ENCODE measurements around the gene SCN11A.

DNA sequence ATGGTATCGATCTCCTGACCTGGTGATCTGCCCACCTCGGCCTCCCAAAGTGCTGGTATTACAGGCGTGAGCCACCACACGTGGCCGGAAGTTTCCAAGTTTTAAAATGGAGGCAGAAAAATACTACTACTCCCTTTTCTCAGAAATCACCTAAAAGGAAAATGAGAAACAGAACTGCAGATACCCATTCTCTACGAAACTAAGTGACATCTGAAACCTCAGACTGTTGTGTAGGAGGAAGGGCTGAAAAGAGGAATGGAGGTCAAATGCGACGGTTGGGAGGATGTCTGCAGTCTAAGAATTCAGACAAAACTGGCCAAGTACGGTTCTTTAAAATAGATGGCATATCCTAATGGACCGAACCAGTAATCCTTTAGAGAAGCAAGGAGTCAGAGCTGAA is 24.2 kb upstream of the SCN11A start:
- TF ChIP-seq, protein P1, sequence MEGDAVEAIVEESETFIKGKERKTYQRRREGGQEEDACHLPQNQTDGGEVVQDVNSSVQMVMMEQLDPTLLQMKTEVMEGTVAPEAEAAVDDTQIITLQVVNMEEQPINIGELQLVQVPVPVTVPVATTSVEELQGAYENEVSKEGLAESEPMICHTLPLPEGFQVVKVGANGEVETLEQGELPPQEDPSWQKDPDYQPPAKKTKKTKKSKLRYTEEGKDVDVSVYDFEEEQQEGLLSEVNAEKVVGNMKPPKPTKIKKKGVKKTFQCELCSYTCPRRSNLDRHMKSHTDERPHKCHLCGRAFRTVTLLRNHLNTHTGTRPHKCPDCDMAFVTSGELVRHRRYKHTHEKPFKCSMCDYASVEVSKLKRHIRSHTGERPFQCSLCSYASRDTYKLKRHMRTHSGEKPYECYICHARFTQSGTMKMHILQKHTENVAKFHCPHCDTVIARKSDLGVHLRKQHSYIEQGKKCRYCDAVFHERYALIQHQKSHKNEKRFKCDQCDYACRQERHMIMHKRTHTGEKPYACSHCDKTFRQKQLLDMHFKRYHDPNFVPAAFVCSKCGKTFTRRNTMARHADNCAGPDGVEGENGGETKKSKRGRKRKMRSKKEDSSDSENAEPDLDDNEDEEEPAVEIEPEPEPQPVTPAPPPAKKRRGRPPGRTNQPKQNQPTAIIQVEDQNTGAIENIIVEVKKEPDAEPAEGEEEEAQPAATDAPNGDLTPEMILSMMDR (IDR thresholded peaks at IDR 0.05; ENCODE audit: low read length) = no peak
- TF ChIP-seq EZH2 (optimal IDR thresholded peaks at IDR 0.05; ENCODE audit: low read depth, low read length) = no peak

All from MM.1S (cell line).